GM12878 (cell line): ENCODE results near the gene EIF2B5. TPM values are rescaled to one million over a fixed set of nuclear protein-coding genes. Genes with fewer than 3 reads are reported as not detected.

Experiments used
- ATAC-seq: fragments of 200-7000 bp; cut with Tn5 transposase; 3 replicates; pipeline ENCODE4 v1.9.1; 2020; ENCODE audit warnings: mild to moderate bottlenecking, moderate library complexity
- BruUV-seq: library from RNA; stranded (reverse); fragments of 400-500 nt; replicated peaks from 2 replicates; lab custom pipeline; 2021; lab: Mats Ljungman, UMichigan
- CTCF ChIA-PET: fragments of 300-600 bp; sonication (Branson Sonifier 250); formaldehyde crosslinking; extraction: SDS; loops from one replicate; lab custom pipeline; 2021; ENCODE audit warnings: inconsistent platforms; lab: Yijun Ruan, JAX
- POLR2A ChIA-PET: fragments of 350-600 bp; formaldehyde crosslinking; extraction: SDS; loops from one replicate; lab custom pipeline; 2021; ENCODE audit warnings: inconsistent platforms; lab: Charles Lee
- RAD21 ChIA-PET: fragments of 300-600 bp; sonication (Branson Sonifier 250); formaldehyde crosslinking; loops from one replicate; lab custom pipeline; 2023; ENCODE audit warnings: antibody characterized with exemption; ENCODE audit not compliant: unreplicated experiment; lab: Charles Lee
- SMC1A ChIA-PET: fragments of 300-600 bp; sonication (Branson Sonifier 250); formaldehyde crosslinking; loops from one replicate; lab custom pipeline; 2023; ENCODE audit not compliant: unreplicated experiment, uncharacterized antibody; lab: Charles Lee
- DNase-seq: peaks from one replicate; pipeline ENCODE4 v3.0.0-alpha.2; 2011; ENCODE audit warnings: low read depth, low spot score
- FAIRE-seq: peaks from 3 replicates; lab custom pipeline; 2011; peaks lifted over from hg19 to GRCh38; lab: Jason Lieb, UNC
- H2AFZ ChIP-seq: 2 replicates; pipeline ENCODE4 v1.6.0; 2011; ENCODE audit warnings: low read depth, low read length, control low read depth; ENCODE audit not compliant: control insufficient read depth
- H3K27ac ChIP-seq: 2 replicates; pipeline ENCODE4 v1.5.1; 2011; ENCODE audit warnings: control low read depth; ENCODE audit not compliant: control insufficient read depth, insufficient read depth
- H3K27me3 ChIP-seq, 2 experiments: replicated peaks in 1 of 2; 2 replicates each; pipeline versions ENCODE4 v1.6.0 to v1.6.1; 2011; ENCODE audit warnings: low read length in 1 of 2; ENCODE audit not compliant: control insufficient read depth in 2 of 2, insufficient read depth in 2 of 2
- H3K36me3 ChIP-seq, 2 experiments: 2 replicates each; pipeline ENCODE4 v1.5.1; 2011; ENCODE audit warnings: low read length in 1 of 2; ENCODE audit not compliant: control insufficient read depth in 2 of 2, insufficient read depth in 2 of 2
- H3K4me1 ChIP-seq: 2 replicates; pipeline ENCODE4 v1.6.1; 2011; ENCODE audit warnings: mild to moderate bottlenecking, low read length, moderate library complexity, mixed read lengths; ENCODE audit not compliant: control insufficient read depth, insufficient read depth
- H3K4me2 ChIP-seq: 2 replicates; pipeline ENCODE4 v1.6.0; 2011; ENCODE audit warnings: control low read depth; ENCODE audit not compliant: control insufficient read depth, insufficient read depth
- H3K4me3 ChIP-seq: fragments of 200-600 bp; sonication (generic); 2 replicates; pipeline ENCODE4 v1.5.1; 2016
- H3K79me2 ChIP-seq: 2 replicates; pipeline ENCODE4 v1.6.0; 2011; ENCODE audit warnings: low read length; ENCODE audit not compliant: control insufficient read depth, insufficient read depth
- H3K9ac ChIP-seq: 2 replicates; pipeline ENCODE4 v1.8.0; 2011; ENCODE audit warnings: low read length, control low read depth, mixed read lengths; ENCODE audit not compliant: control insufficient read depth, insufficient read depth
- H3K9me3 ChIP-seq: replicated peaks from 3 replicates; pipeline ENCODE4 v1.5.1; 2011; ENCODE audit warnings: mild to moderate bottlenecking, low read length; ENCODE audit not compliant: control insufficient read depth, insufficient read depth
- H4K20me1 ChIP-seq: 2 replicates; pipeline ENCODE4 v1.6.0; 2011; ENCODE audit not compliant: control insufficient read depth, insufficient read depth
- CEBPB ChIP-seq, 2 experiments: fragments of 150-350 bp in 1 of 2; IDR thresholded peaks; 2 replicates each; pipeline ENCODE4 v1.6.1; 2012 to 2014; ENCODE audit warnings: low read depth in 2 of 2, low read length in 2 of 2, borderline replicate concordance in 1 of 2, inconsistent platforms in 1 of 2
- E4F1 ChIP-seq: fragments of 450-650 bp; IDR thresholded peaks from 2 replicates; pipeline ENCODE4 v1.6.1; 2018; ENCODE audit warnings: borderline replicate concordance, mild to moderate bottlenecking; ENCODE audit not compliant: partially characterized antibody
- HDGF ChIP-seq: fragments of 450-650 bp; IDR thresholded peaks from 2 replicates; pipeline ENCODE4 v1.6.1; 2016; ENCODE audit warnings: antibody characterized with exemption
- MEF2B ChIP-seq: fragments of 450-650 bp; IDR thresholded peaks from 2 replicates; pipeline ENCODE4 v1.6.1; 2018; ENCODE audit warnings: mild to moderate bottlenecking, moderate library complexity; ENCODE audit not compliant: partially characterized antibody, poor library complexity, severe bottlenecking
- SUZ12 ChIP-seq: fragments of 200-600 bp; sonication (generic); IDR thresholded peaks from one replicate; pipeline ENCODE4 v1.6.1; 2018; ENCODE audit warnings: antibody characterized with exemption, mild to moderate bottlenecking; ENCODE audit not compliant: unreplicated experiment
- ZBTB33 ChIP-seq: fragments of 450-650 bp; IDR thresholded peaks from 2 replicates; pipeline ENCODE4 v1.6.1; 2017; ENCODE audit warnings: mild to moderate bottlenecking
- ZBTB40 ChIP-seq: fragments of 450-650 bp; IDR thresholded peaks from 2 replicates; pipeline ENCODE4 v1.6.1; 2016; ENCODE audit warnings: mild to moderate bottlenecking, moderate library complexity, borderline replicate concordance
- WGBS: methylation state at CpG from one replicate; pipeline ENCODE4 v1.1.6; 2016; ENCODE audit warnings: low lambda C conversion rate; ENCODE audit not compliant: insufficient replicate concordance, insufficient coverage; ENCODE audit errors: missing lambda C conversion rate; 5-methylcytosine and 5-hydroxymethylcytosine counted together
- in situ Hi-C: fragments of 300-500 bp; cut with MboI; formaldehyde crosslinking; loops from 9 replicates; pipeline ENCODE4 v1.14.3; 2018; ENCODE audit warnings: mixed read lengths
- intact Hi-C: fragments of 100-400 bp; cut with micrococcal nuclease; formaldehyde crosslinking; loops from one replicate; pipeline ENCODE4 v1.14.2; 2022; ENCODE audit not compliant: unreplicated experiment
- polyA plus RNA-seq, 11 experiments: library from polyadenylated mRNA; depleted of rRNA in 4 of 11; unstranded in 6 of 11; stranded (reverse) in 5 of 11; fragments of >200 nt; fragmentation: Nextera tagmentation in 4 of 11; fragmentation: Illumina TruSeq in 1 of 11; extraction: Ambion mirVana in 4 of 11; extraction: Trizol in 1 of 11; gene quantifications; 1 replicate in 1 of 11; 2 replicates in 10 of 11; pipeline versions ENCODE4 v1.2.1 to v1.2.3, GENCODE V29; 2011 to 2016; ENCODE audit warnings: inconsistent platforms in 2 of 11, missing spikeins in 2 of 11, low read depth in 1 of 11
- total RNA-seq, 4 experiments: library from RNA; depleted of rRNA in 3 of 4; stranded (reverse); fragments of >200 nt in 3 of 4; fragmentation: Illumina TruSeq in 1 of 4; extraction: Trizol in 1 of 4; gene quantifications; 2 replicates each; pipeline versions ENCODE4 v1.2.1 to v1.2.3, GENCODE V29; 2013 to 2021
- TF ChIP-seq, protein P1 (sequence below): fragments of 450-650 bp; IDR thresholded peaks from 2 replicates; pipeline ENCODE4 v1.6.1; 2017; ENCODE audit warnings: mild to moderate bottlenecking, low read depth, inconsistent platforms; ENCODE audit not compliant: poor library complexity, severe bottlenecking
- TF ChIP-seq, protein P2 (sequence below): fragments of 150-350 bp; IDR thresholded peaks from 2 replicates; pipeline ENCODE4 v1.6.1; 2014; ENCODE audit warnings: mild to moderate bottlenecking, low read depth, low read length

EIF2B5 gene
- total and polyA plus RNA-seq, 10 of the 15 experiments (the other 5 are each of a cell fraction or from before 2014, with no cell fraction given) = 13.7 to 82.7 (median 52.2) TPM

DNA sequence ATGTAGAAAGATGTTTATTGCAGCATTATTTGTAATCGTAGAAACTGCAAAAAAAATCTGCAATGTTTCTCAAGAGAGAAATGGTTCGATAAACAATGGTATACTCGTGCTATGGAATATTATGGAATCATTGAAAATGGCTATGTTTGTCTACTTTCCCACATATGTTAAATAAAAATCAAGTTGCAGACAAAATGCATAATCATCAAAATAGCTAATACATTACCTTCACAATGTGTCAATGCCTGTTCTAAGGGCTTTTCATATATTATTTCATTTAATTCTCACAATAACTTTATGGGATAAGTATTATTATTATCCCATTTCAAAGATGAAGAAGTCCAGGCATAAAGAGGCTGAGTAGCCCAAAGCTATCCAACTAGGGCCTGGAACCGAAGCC lies 2.2 kb upstream of the EIF2B5 start:
- H3K4me2 ChIP-seq = no peak overlapping the region
- in situ Hi-C loops = no loop called here
- POLR2A ChIA-PET = interaction anchor here (1.2 kb wide), 1 partner anchor 41 kb away, joined by 5 read pairs; no protein-coding TSS in a partner anchor
- no peaks in the 10 kb centered on the region for H3K27me3 ChIP-seq
- SMC1A ChIA-PET = interaction anchor here (0.7 to 1.6 kb wide), 5 partner anchors 23 to 118 kb away, joined by 3 to 5 read pairs (median 3); partner anchors contain the start of gene DVL3
- no peak overlapping the region for H2AFZ ChIP-seq
- H3K9ac ChIP-seq = no peak overlapping the region
- RAD21 ChIA-PET = interaction anchor here (0.6 to 0.8 kb wide), 3 partner anchors 9 to 27 kb away, joined by 3 read pairs; no protein-coding TSS in a partner anchor
- H4K20me1 ChIP-seq = no peaks in the 10 kb centered on the region
- DNase-seq (no peak), ATAC-seq (no peak), FAIRE-seq (no peak)
- BruUV-seq = no TSS peak
- no peaks in the 10 kb centered on the region for H3K36me3 ChIP-seq
- no peak overlapping the region for H3K4me3 ChIP-seq
- CTCF ChIA-PET = interaction anchor here (0.7 to 1.2 kb wide), 3 partner anchors 21 to 122 kb away, joined by 3 to 4 read pairs (median 4); partner anchors contain the start of gene ABCC5
- peaks cover 4% of the 10 kb centered on the region; the same call in 1 of the 2 replicates for H3K4me1 ChIP-seq
- H3K9me3 ChIP-seq = no peaks in the 10 kb centered on the region
- intact Hi-C loops = loop anchor here (10.0 kb wide), 1 partner anchor 238 kb away; no protein-coding TSS in a partner anchor
- H3K79me2 ChIP-seq = peaks cover 43% of the 10 kb centered on the region
- H3K27ac ChIP-seq = no peak overlapping the region
- WGBS = 86% methylated on average over 4 of the region's 4 CpGs
- TF ChIP-seq, protein P1, sequence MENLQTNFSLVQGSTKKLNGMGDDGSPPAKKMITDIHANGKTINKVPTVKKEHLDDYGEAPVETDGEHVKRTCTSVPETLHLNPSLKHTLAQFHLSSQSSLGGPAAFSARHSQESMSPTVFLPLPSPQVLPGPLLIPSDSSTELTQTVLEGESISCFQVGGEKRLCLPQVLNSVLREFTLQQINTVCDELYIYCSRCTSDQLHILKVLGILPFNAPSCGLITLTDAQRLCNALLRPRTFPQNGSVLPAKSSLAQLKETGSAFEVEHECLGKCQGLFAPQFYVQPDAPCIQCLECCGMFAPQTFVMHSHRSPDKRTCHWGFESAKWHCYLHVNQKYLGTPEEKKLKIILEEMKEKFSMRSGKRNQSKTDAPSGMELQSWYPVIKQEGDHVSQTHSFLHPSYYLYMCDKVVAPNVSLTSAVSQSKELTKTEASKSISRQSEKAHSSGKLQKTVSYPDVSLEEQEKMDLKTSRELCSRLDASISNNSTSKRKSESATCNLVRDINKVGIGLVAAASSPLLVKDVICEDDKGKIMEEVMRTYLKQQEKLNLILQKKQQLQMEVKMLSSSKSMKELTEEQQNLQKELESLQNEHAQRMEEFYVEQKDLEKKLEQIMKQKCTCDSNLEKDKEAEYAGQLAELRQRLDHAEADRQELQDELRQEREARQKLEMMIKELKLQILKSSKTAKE = no peak
- no peak for TF ChIP-seq MEF2B
- TF ChIP-seq CEBPB (IDR thresholded peaks at IDR 0.05; ENCODE audit: borderline replicate concordance in 1 of 2, low read depth in 2 of 2, low read length in 2 of 2) = no peak
- no peak for TF ChIP-seq ZBTB40
- no peak for TF ChIP-seq HDGF
- TF ChIP-seq SUZ12 = no peak
- TF ChIP-seq, protein P2, sequence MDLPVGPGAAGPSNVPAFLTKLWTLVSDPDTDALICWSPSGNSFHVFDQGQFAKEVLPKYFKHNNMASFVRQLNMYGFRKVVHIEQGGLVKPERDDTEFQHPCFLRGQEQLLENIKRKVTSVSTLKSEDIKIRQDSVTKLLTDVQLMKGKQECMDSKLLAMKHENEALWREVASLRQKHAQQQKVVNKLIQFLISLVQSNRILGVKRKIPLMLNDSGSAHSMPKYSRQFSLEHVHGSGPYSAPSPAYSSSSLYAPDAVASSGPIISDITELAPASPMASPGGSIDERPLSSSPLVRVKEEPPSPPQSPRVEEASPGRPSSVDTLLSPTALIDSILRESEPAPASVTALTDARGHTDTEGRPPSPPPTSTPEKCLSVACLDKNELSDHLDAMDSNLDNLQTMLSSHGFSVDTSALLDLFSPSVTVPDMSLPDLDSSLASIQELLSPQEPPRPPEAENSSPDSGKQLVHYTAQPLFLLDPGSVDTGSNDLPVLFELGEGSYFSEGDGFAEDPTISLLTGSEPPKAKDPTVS = no peak
- TF ChIP-seq ZBTB33 = no peak
- TF ChIP-seq E4F1 = no peak
